Measurements from ENCODE around the gene PLAGL1. TPM values are rescaled to one million over a fixed set of nuclear protein-coding genes. Genes with fewer than 3 reads are reported as not detected.

Gene PLAGL1
- total RNA-seq, 4 donors from 2014 or later: 12.1 to 27.2 (median 22.5) TPM

GRCh38 chr6:143939364-143939763, 68.7 kb downstream of the PLAGL1 start:
- no peaks in the 10 kb centered on the region for H3K9me3 ChIP-seq
- no peak for DNase-seq
- no peaks in the 10 kb centered on the region for H3K36me3 ChIP-seq
- no peak overlapping the region for H3K4me3 ChIP-seq
- no peaks in the 10 kb centered on the region for H3K4me1 ChIP-seq
- H3K27ac ChIP-seq: no peak overlapping the region
- TF ChIP-seq CTCF (IDR thresholded peaks at IDR 0.05) (no peak), POLR2A (IDR thresholded peaks at IDR 0.05) (no peak)
- H3K27me3 ChIP-seq: no peaks in the 10 kb centered on the region

GRCh38 chr6:143937668-143937970, 70.4 kb downstream of the PLAGL1 start:
- no peak overlapping the region for H3K4me3 ChIP-seq
- H3K36me3 ChIP-seq: no peaks in the 10 kb centered on the region
- no peaks in the 10 kb centered on the region for H3K27me3 ChIP-seq
- DNase-seq: no peak
- H3K4me1 ChIP-seq: no peaks in the 10 kb centered on the region
- H3K27ac ChIP-seq: no peak overlapping the region
- TF ChIP-seq POLR2A (IDR thresholded peaks at IDR 0.05) (no peak), CTCF (IDR thresholded peaks at IDR 0.05) (no peak)
- no peaks in the 10 kb centered on the region for H3K9me3 ChIP-seq

- Histone ChIP-seq H3K9me3 (no peaks in the 10 kb centered on the region), H3K27me3 (no peaks in the 10 kb centered on the region), H3K36me3 (no peaks in the 10 kb centered on the region), H3K27ac (no peak overlapping the region), H3K4me1 (no peaks in the 10 kb centered on the region), H3K4me3 (no peak overlapping the region)
- no peak for DNase-seq
- TF ChIP-seq CTCF (IDR thresholded peaks at IDR 0.05) (no peak), POLR2A (IDR thresholded peaks at IDR 0.05) (no peak)
Observed at GRCh38 chr6:143936778-143937667, 71.0 kb downstream of the PLAGL1 start.

- no peak for TF ChIP-seq CTCF (IDR thresholded peaks at IDR 0.05)
- no peak for TF ChIP-seq POLR2A (IDR thresholded peaks at IDR 0.05)
- Histone ChIP-seq H3K4me3 (no peak overlapping the region), H3K27me3 (no peaks in the 10 kb centered on the region), H3K36me3 (no peaks in the 10 kb centered on the region), H3K9me3 (no peaks in the 10 kb centered on the region), H3K27ac (no peak overlapping the region), H3K4me1 (no peaks in the 10 kb centered on the region)
- no peak for DNase-seq
Observed at GRCh38 chr6:143936347-143936746, 71.7 kb downstream of the PLAGL1 start.

GRCh38 chr6:143934867-143935266, 73.2 kb downstream of the PLAGL1 start:
- Histone ChIP-seq H3K27ac (no peak overlapping the region), H3K36me3 (no peaks in the 10 kb centered on the region), H3K4me3 (no peak overlapping the region), H3K4me1 (no peaks in the 10 kb centered on the region), H3K9me3 (no peaks in the 10 kb centered on the region), H3K27me3 (no peaks in the 10 kb centered on the region)
- TF ChIP-seq POLR2A (IDR thresholded peaks at IDR 0.05) (no peak), CTCF (IDR thresholded peaks at IDR 0.05) (no peak)
- no peak for DNase-seq
